ENCODE measurements around the gene OR1I1.
"Not testable (repeated sequence)": the region's sequence is repeated elsewhere in the genome, so short reads cannot be mapped to it uniquely, and the experiment has no call there.

OR1I1 gene, protein sequence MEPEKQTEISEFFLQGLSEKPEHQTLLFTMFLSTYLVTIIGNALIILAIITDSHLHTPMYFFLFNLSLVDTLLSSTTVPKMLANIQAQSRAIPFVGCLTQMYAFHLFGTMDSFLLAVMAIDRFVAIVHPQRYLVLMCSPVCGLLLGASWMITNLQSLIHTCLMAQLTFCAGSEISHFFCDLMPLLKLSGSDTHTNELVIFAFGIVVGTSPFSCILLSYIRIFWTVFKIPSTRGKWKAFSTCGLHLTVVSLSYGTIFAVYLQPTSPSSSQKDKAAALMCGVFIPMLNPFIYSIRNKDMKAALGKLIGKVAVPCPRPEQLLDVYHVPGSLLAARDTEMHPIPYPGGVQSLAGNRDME

DNA sequence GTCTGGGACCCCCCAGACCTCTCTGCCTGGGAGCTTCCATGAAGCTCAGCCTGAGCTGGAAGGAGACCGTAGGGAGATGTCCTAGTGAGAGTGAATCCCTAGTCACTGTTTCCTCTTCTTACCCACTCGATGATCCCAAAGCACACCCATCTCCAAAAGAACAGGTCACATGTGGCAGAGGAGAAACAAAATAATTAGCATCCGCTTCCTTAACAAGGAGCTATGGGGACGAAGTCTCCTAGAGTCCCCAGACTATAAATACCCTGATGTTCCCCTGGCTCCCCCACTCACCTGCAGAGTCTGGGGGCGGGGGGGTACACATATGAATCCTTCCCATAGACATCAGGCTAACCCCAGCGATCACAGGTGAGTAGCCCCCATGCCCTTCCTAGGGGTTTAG lies at the start of gene OR1I1:
TSS of gene OR1I1 (plus strand) at position 301 of the 400 bp plus-strand sequence. CDS start 4,855 bp downstream, outside the sequence.
- DNase-seq (ENCODE audit: low read depth): no peak

DNA sequence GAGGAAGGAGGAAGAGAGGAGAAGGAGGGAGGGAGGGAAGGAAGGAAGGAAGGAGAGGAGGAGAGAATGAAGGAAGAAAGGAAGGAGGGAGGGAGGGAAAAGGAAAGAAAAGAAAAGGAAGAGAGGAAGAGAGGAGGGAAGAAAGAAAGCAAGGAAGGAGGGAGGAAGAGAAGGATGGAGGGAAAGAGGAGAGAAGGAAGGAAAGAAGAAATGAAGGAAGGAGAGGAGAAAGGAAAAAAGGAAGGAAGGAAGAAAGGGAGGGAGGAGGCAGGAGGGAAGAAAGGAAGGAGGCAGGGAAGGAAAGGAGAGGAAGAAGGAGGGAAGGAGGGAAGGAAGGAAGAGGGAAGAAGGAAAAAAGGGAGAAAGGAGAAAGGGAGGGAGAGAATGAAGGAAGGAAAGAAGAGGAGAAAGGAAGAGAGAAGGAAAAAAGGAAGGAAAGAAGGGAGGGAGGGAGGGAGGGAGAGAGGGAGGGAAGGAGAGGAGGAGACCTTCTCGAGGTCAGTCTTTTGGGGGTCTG lies 46.2 kb upstream of the OR1I1 start:
- DNase-seq (ENCODE audit: low read depth): no peak

GRCh38 chr19:15037586-15037985 lies 44.4 kb upstream of the OR1I1 start:
- no peak for DNase-seq (ENCODE audit: low read depth)

GRCh38 chr19:15038294-15038693 lies 43.7 kb upstream of the OR1I1 start:
- DNase-seq (ENCODE audit: low read depth): no peak

DNA sequence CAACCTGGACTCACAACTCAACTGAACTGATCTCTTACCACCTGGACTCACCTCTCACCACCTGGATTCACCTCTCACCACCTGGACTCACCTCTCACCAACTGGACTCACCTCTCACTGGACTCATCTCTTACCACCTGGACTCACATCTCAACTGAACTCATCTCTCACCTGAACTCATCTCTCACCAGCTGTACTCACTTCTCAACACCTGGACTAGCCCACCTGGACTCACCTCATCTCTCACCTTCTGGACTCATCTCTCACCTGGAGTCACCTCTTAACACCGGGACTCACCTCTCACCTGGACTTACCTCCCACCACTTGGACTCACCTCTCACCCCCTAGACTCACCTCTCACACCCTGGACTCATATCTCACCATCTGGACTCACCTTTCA lies 40.0 kb upstream of the OR1I1 start:
- DNase-seq (ENCODE audit: low read depth): no peak

- no peak for DNase-seq (ENCODE audit: low read depth)
Observed at GRCh38 chr19:15042826-15043225, 39.2 kb upstream of the OR1I1 start.

DNA sequence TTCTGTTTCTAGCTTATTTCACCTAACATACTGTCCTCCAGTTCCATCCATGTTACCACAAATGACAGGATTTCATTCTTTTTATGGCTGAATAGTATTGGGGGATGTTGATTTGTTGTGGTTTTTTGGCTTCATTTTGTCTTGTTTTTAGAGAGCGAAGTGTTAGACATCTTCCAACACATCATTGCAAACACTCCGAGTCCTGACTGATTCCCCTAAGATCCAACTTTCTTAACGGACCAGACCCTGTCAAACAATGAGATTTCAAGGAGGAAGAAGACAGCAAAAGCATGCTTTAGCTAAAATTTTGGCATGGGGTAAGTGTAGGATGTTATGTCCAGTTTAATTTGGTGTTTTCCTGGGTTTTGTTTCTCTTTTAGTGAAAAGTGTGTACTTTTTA lies 36.5 kb upstream of the OR1I1 start:
- no peak for DNase-seq (ENCODE audit: low read depth)

GRCh38 chr19:15047680-15048079 lies 34.3 kb upstream of the OR1I1 start:
- DNase-seq (ENCODE audit: low read depth): no peak

DNA sequence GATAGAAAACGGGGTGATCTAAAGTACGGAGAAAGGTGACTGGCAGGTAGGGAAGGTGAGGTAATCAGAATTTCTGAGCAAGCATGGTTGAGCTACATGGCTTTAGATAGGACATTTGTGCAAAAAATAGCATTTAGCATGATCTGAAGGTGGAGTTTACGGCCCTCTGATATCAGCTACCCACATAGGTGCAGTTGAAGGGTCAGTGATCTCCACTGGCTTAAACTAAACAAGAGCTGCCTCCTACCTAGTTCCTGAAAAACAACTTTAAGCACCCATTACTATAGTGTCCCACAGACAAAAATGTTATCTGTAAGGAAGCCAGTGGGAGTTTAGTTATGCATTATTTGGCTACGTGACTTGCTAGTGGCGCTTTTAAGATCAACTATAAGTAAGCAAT lies 33.9 kb upstream of the OR1I1 start:
- no peak for DNase-seq (ENCODE audit: low read depth)

GRCh38 chr19:15048885-15049541 lies 33.0 kb upstream of the OR1I1 start, which contains the start of gene CASP14:
CASP14 (plus strand) TSS chr19:15049480; CDS start chr19:15052252, 2,772 bp downstream.
- DNase-seq (ENCODE audit: low read depth): no peak

DNA sequence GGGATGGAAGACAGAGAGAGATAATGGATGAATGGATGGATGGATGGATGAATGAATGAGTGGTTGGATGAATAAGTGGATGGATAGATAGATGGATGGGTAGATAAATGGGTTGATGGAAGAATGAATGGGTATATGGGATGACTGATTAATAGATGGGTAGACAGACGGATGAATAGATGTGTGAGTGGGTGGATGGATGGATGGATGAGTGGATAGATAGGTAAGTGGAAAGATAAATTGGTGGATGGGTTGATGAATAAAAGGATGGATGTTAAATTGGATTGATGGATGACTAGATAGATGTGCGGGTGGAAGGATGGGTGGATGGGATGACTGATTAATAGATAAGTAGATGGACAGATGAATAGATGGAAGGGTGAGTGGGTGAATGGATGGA lies 31.4 kb upstream of the OR1I1 start:
- DNase-seq (ENCODE audit: low read depth): no peak

- DNase-seq (ENCODE audit: low read depth): no peak
Observed at GRCh38 chr19:15062036-15062435, 20.0 kb upstream of the OR1I1 start.

GRCh38 chr19:15070386-15070785 lies 11.6 kb upstream of the OR1I1 start:
- not testable (repeated sequence) for DNase-seq (ENCODE audit: low read depth)

DNA sequence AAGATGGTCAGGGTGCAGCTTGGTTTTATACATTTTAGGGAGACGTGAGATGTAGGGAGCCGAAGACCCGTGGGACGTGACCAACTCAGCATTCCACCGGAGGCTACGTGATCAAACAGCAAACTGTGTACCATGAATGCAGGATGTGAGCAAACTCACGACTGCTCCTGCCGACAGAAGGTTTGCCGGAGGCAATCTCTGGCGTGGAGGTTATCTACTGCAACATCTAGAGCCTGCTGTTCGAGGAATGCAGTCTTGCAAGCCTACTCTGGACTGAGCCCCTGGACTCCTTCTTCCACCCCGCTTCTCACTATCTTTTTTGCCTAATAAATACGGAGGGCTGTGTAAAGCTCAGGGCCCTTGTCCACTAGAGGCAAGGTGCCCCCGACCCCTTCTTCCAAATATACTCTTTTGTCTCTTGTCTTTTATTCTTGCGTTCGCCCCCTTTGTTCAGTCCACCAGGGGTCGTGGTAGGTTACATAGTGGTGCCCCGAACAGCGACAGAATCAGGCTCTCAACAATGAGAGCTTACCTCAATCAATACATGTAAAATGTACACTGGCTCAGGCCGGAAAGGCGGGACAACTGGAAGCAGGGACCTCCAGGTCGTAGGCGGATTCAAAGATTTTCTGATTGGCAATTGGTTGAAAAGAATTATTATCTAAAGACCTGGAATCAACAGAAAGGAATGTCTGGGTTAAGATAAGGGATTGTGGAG lies 8.9 kb upstream of the OR1I1 start:
- no peak for DNase-seq (ENCODE audit: low read depth)

DNA sequence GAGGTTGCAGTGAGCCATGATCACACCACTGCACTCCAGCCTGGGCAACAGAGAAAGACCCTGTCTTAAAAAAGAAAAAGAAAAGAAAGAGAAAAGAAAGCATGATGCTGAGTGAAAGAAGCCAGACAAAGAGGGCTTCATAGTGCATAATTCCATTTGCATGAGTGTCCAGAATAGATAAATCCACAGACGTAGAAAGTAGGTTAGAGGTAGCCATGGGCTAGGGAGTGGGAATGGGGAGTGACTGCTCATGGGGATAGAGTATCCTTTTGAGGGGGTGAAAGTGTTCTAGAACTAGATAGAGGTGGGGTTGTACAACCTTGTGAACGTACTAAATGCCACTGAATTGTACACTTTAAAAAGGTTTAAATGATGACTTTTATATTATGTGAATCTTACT lies 7.6 kb upstream of the OR1I1 start:
- DNase-seq (ENCODE audit: low read depth): no peak

GRCh38 chr19:15075806-15076205 lies 6.2 kb upstream of the OR1I1 start:
- DNase-seq (ENCODE audit: low read depth): no peak

GRCh38 chr19:15080002-15080401 lies 2.0 kb upstream of the OR1I1 start:
- DNase-seq (ENCODE audit: low read depth): not testable (repeated sequence)

DNA sequence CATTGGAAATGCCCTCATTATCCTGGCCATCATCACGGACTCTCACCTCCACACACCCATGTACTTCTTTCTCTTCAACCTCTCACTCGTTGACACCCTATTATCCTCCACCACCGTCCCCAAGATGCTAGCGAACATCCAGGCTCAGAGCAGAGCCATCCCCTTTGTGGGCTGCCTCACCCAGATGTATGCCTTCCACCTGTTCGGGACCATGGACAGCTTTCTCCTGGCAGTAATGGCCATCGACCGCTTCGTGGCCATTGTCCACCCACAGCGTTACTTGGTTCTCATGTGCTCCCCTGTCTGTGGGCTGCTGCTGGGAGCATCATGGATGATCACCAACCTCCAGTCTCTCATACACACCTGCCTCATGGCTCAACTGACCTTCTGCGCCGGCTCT lies 5.2 kb downstream of the OR1I1 start:
- no peak for DNase-seq (ENCODE audit: low read depth)

DNA sequence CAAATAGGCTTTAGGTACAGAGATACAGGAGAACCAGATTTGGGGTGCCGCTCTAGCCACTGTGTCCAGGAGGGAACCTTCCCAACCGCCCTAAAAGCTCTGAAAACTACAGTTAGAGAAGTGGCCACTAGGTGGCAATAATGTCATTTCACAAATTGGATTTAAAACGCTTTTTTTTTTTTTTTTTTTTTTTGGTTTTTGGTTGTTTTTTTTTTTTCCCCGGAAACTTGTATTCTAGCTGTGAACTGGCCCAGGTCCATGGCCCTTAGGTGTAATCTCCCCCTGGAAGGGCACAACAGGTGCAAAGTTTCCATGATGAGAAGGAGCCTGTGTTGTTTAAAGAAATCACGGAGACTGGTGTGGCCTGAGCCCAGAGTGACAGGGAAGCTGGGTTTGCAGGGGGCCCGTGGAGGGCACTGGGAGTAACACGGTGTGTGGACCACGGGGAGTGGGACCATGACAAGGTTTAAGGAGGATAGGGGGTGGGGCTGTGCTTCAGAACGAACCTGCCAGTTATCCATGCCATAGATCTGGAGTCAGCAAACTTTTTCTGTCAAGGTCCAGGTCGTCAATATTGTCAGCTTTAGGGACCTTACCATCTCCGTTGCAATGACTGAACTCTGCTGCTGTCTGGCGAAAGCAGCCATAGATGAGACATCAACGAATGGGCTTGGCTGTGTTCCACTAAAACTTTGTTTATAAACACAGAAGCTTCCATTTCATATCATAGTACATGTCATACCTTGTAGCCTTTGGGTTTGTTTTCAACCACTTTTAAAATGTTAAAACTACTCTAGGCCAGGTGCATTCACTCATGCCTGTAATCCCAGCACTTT lies 10.1 kb downstream of the OR1I1 start:
- DNase-seq (ENCODE audit: low read depth): peak; percentile 44

DNA sequence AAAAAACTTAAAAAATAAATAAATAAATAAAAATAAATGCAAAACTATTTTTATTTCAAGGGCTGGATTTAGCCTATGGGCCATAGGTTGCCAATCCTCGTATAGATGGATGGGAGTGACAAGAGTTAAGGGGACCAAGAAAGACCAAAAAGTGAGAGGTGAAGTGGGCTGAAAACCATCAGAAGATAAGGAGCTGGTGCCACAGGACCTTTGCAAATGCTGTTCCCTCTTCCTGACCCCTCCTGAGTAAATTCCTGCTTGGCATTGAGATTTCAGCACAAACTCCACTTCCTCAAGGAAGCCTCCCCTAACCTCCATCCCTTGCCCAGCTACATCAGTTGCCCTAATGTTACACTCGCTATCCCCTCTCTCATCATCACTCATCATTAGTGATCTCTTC lies 11.0 kb downstream of the OR1I1 start:
- no peak for DNase-seq (ENCODE audit: low read depth)

DNA sequence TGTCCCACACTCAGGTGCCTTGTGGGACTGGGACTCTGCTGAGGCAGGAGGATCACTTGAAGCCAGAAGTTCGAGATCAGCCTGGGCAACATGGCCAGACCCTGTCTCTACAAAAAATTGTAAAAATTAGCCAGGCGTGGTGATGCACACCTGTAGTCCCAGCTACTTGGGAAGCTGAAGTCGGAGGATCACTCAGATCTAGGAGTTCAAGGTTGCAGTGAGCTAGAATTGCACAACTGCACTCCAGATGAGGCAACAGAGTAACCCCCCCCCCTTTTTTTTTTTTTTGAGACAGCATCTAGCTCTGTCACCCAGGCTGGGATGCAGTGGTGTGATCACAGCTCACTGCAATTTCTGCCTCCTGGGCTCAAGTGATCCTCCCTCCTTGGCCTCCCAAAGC lies 14.2 kb downstream of the OR1I1 start:
- DNase-seq (ENCODE audit: low read depth): no peak

DNA sequence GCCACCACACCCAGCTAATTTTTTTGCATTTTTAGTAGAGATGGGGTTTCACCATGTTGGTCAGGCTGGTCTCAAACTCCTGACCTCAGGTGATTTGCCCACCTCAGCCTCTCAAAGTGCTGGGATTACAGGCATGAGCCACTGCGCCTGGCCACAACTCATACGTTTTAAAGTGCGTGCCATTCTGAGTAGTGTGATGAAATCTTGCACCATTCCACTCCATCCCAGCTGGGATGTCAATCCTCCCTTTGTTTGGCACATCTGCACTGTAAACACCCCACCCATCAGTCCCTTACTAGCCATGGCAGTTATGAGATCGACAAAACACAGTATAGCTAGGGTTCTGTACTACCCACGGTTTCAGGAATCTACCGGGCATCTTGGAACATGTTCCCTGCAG lies 16.0 kb downstream of the OR1I1 start:
- not testable (repeated sequence) for DNase-seq (ENCODE audit: low read depth)

All from stromal cell of bone marrow (primary cell).